Heart left ventricle (tissue), 16 donors: ENCODE data around the gene MFGE8. TPM values are rescaled to one million over a fixed set of nuclear protein-coding genes. Genes with fewer than 3 reads are reported as not detected.

Experiments used
- ATAC-seq, 4 donors: fragments of 200-7000 bp; cut with Tn5 transposase; one replicate each; pipeline ENCODE4 v1.9.1; 2020 to 2022; ENCODE audit warnings: moderate library complexity in 4 of 4, mild to moderate bottlenecking in 3 of 4, moderate number of reproducible peaks in 1 of 4
- DNase-seq, 5 donors: peaks; one replicate each; pipeline ENCODE4 v3.0.0-alpha.2; 2020
- H3K27ac ChIP-seq, 12 donors: fragments of 200-600 bp; sonication (generic) in 4 of 12; one replicate each; pipeline versions ENCODE4 v1.5.0 to v1.8.0; 2016 to 2022; ENCODE audit warnings: mild to moderate bottlenecking in 2 of 12
- H3K27me3 ChIP-seq, 9 donors: fragments of 200-600 bp; sonication (generic) in 2 of 9; one replicate each; pipeline versions ENCODE4 v1.5.1 to v1.8.0; 2016 to 2022; ENCODE audit warnings: mild to moderate bottlenecking in 3 of 9
- H3K36me3 ChIP-seq, 9 donors: fragments of 200-600 bp; sonication (generic) in 2 of 9; one replicate each; pipeline versions ENCODE4 v1.5.0 to v1.8.0; 2018 to 2022; ENCODE audit warnings: mild to moderate bottlenecking in 2 of 9
- H3K4me1 ChIP-seq, 12 donors: fragments of 200-600 bp; sonication (generic) in 4 of 12; one replicate each; pipeline versions ENCODE4 v1.5.0 to v1.8.0; 2016 to 2022; ENCODE audit warnings: mild to moderate bottlenecking in 3 of 12
- H3K4me3 ChIP-seq, 12 donors: fragments of 200-600 bp; sonication (generic) in 4 of 12; one replicate each; pipeline versions ENCODE4 v1.5.0 to v1.8.0; 2017 to 2022; ENCODE audit warnings: mild to moderate bottlenecking in 9 of 12, moderate library complexity in 4 of 12
- H3K9me3 ChIP-seq, 12 donors: fragments of 200-600 bp; sonication (generic) in 4 of 12; one replicate each; pipeline versions ENCODE4 v1.5.0 to v1.8.0; 2016 to 2022; ENCODE audit warnings: mild to moderate bottlenecking in 1 of 12
- CTCF ChIP-seq, 12 donors: fragments of 200-600 bp; sonication (generic) in 4 of 12; IDR thresholded peaks; one replicate each; pipeline versions ENCODE4 v1.5.0 to v1.8.0; 2018 to 2022; ENCODE audit warnings: antibody characterized with exemption in 12 of 12, mild to moderate bottlenecking in 5 of 12
- POLR2A ChIP-seq, 2 donors: fragments of 450-650 bp; IDR thresholded peaks; one replicate each; pipeline ENCODE4 v1.6.1; 2017; ENCODE audit warnings: antibody characterized with exemption in 2 of 2, mild to moderate bottlenecking in 2 of 2, moderate library complexity in 2 of 2
- WGBS, 4 donors: extraction: QIAGEN DNeasy Blood & Tissue Kit in 2 of 4; methylation state at CpG; one replicate each; pipeline versions ENCODE4 v1.1.5 to v1.1.7; 2013 to 2018; 5-methylcytosine and 5-hydroxymethylcytosine counted together
- intact Hi-C, 10 donors: fragments of 100-400 bp; cut with DNase I; formaldehyde crosslinking; loops; one replicate each; pipeline versions ENCODE4 v1.11.1 to v1.14.2; 2022
- polyA plus RNA-seq, 2 donors: library from polyadenylated mRNA; stranded (reverse); fragments of 200-250 nt; gene quantifications; one replicate each; pipeline ENCODE4 v1.2.3, GENCODE V29; 2013
- total RNA-seq, 9 donors: library from RNA; depleted of rRNA in 2 of 9; stranded (reverse); fragments of >200 nt in 2 of 9; fragmentation: NEBNext Ultra II Directional in 3 of 9; extraction: Animal tissue kit (Norgen Biotek cat#: 25700) in 3 of 9; gene quantifications; one replicate each; pipeline versions ENCODE4 v1.1.0 to v1.2.4, GENCODE V29; 2016 to 2023
- donor health status: ischemic (EF 13 %, LVEDD 7.1; RV severe dilation, severe dysfunction).
- donor health status: healthy with polysubstance abuse.
- donor health status: DM: no; HTN: yes; CAD: no.
- donor health status: DM: no; HTN: no; CAD: no.
- donor health status: ischemic (EF 25% LVEDD 6.9; RV normal size, moderate dysfunction).
- donor health status: ischemic (EF 25% LVEDD 5.7; RV mildly dilated, moderate dysfunction).
- donor health status: healthy.
- donor health status: DM: yes; HTN: yes; CAD: no.
- donor health status: ischemic (EF 35%, LVEDD 5.7; RV mildly dilated, moderate dysfunction).
- donor health status: nonischemic (EF 11% LVEDD 7.7; RV severe dilation, severe dysfunction).
- donor health status: DM: yes; HTN: yes; CAD: no.
- donor health status: PGD.
- donor health status: ischemic (EF 29% LVEDD 5.4; RV normal size, mild dysfunction).
- donor health status: nonischemic (EF 23%, LVEDD 6.1; RV moderate dilation, normal function).

Gene MFGE8
- total and polyA plus RNA-seq, 11 donors: 352 to 732 (median 556) TPM

- intact Hi-C loops: loop anchor here in 4 of 10 donors (5.0 to 10.0 kb wide), 3 partner anchors 102 to 274 kb away; no protein-coding TSS in a partner anchor
- no peak overlapping the region for H3K4me3 ChIP-seq
- ATAC-seq (peak in 1 of 4 donors; percentile 8), DNase-seq (no peak)
- 80 to 90% (median 86%) methylated on average over 10 to 12 of the region's 12 CpGs for WGBS, 4 donors
- H3K4me1 ChIP-seq: peaks cover 5 to 81% (median 47%) of the 10 kb centered on the region in 12 donors
- TF ChIP-seq CTCF (IDR thresholded peaks at IDR 0.05) (no peak), POLR2A (IDR thresholded peaks at IDR 0.05) (no peak)
- H3K36me3 ChIP-seq: peaks cover 0 to 65% (median 46%) of the 10 kb centered on the region in 9 donors
- peak overlapping the region in 8 of 12 donors; percentile 8 to 57 (median 40) for H3K27ac ChIP-seq
- no peaks in the 10 kb centered on the region for H3K9me3 ChIP-seq
- no peaks in the 10 kb centered on the region for H3K27me3 ChIP-seq
Measured at GRCh38 chr15:88900309-88900981, 12.7 kb downstream of the MFGE8 start.

GRCh38 chr15:88899251-88899650, 13.9 kb downstream of the MFGE8 start:
- 90 to 96% (median 94%) methylated on average over 9 of the region's 9 CpGs for WGBS, 4 donors
- DNase-seq: no peak
- Histone ChIP-seq H3K4me1 (peaks cover 5 to 81% (median 48%) of the 10 kb centered on the region in 12 donors), H3K4me3 (no peak overlapping the region), H3K27me3 (peaks cover 0 to 8% (median 0%) of the 10 kb centered on the region in 9 donors), H3K27ac (peak overlapping the region in 2 of 12 donors; percentile 24 to 25), H3K9me3 (no peaks in the 10 kb centered on the region), H3K36me3 (peaks cover 0 to 58% (median 46%) of the 10 kb centered on the region in 9 donors)
- intact Hi-C loops: loop anchor here in 7 of 10 donors (5.0 to 10.0 kb wide), 6 partner anchors 244 to 278 kb away; partner anchors contain the start of gene AEN (in 4 of the 7)
- ATAC-seq: no peak
- TF ChIP-seq POLR2A (IDR thresholded peaks at IDR 0.05): no peak
- no peak for TF ChIP-seq CTCF (IDR thresholded peaks at IDR 0.05)

- TF ChIP-seq CTCF (IDR thresholded peaks at IDR 0.05) (no peak), POLR2A (IDR thresholded peaks at IDR 0.05) (no peak)
- Histone ChIP-seq H3K27me3 (peaks cover 0 to 8% (median 0%) of the 10 kb centered on the region in 9 donors), H3K4me1 (peaks cover 5 to 80% (median 47%) of the 10 kb centered on the region in 12 donors), H3K27ac (peak overlapping the region in 4 of 12 donors; percentile 17 to 82 (median 53)), H3K4me3 (no peak overlapping the region), H3K36me3 (peaks cover 0 to 53% (median 43%) of the 10 kb centered on the region in 9 donors), H3K9me3 (no peaks in the 10 kb centered on the region)
- WGBS, 4 donors: 86 to 90% (median 87%) methylated on average over 15 of the region's 15 CpGs
- no peak for ATAC-seq
- no peak for DNase-seq
- intact Hi-C loops: loop anchor here in 7 of 10 donors (5.0 to 10.0 kb wide), 6 partner anchors 244 to 279 kb away; partner anchors contain the start of gene AEN (in 4 of the 7)
Measured at GRCh38 chr15:88898736-88899135, 14.4 kb downstream of the MFGE8 start.
